IMR-90 (cell line): ENCODE results near the gene EEF1AKMT2.

Source experiments
- CTCF ChIP-seq: conservative IDR thresholded peaks from 2 replicates; pipeline ENCODE4 v1.5.1; 2012; ENCODE audit warnings: mild to moderate bottlenecking, low read depth, low read length, improper control_type of control experiment
- SMC3 ChIP-seq: fragments of 150-350 bp; IDR thresholded peaks from 2 replicates; pipeline ENCODE4 v1.6.1; 2016; ENCODE audit warnings: low read depth, mild to moderate bottlenecking, antibody characterized with exemption, low read length, moderate library complexity

GRCh38 chr10:124831116-124831515 is 39.4 kb upstream of the EEF1AKMT2 start:
- no peak for TF ChIP-seq SMC3
- TF ChIP-seq CTCF: no peak
